H9 (cell line): ENCODE data around the gene TAOK1. TPM values are rescaled to one million over a fixed set of nuclear protein-coding genes. Genes with fewer than 3 reads are reported as not detected.
A peak's percentile ranks its signal among the peaks of the same experiment; 100 is the strongest.

ENCODE experiments used
- DNase-seq: peaks from one replicate; pipeline ENCODE4 v3.0.0-alpha.2; 2017
- H2AFZ ChIP-seq: one replicate; pipeline ENCODE4 v1.6.1; 2013; ENCODE audit warnings: mild to moderate bottlenecking, low read length, control low read depth, moderate library complexity
- H2AK5ac ChIP-seq: 2 replicates; pipeline ENCODE4 v1.6.1; 2013; ENCODE audit warnings: low read length, control low read depth, mixed read lengths; ENCODE audit not compliant: insufficient read length
- H2BK120ac ChIP-seq: one replicate; pipeline ENCODE4 v1.6.1; 2013; ENCODE audit warnings: low read depth, mild to moderate bottlenecking, low read length, control low read depth, inconsistent platforms; ENCODE audit not compliant: poor library complexity, severe bottlenecking
- H2BK12ac ChIP-seq: 2 replicates; pipeline ENCODE4 v1.6.1; 2013; ENCODE audit warnings: low read length, control low read depth, mixed read lengths, low read depth; ENCODE audit not compliant: insufficient read length
- H2BK15ac ChIP-seq: 2 replicates; pipeline ENCODE4 v1.6.1; 2013; ENCODE audit warnings: low read depth, low read length, control low read depth
- H2BK20ac ChIP-seq: one replicate; pipeline ENCODE4 v1.6.1; 2013; ENCODE audit warnings: low read depth, mild to moderate bottlenecking, low read length, control low read depth, inconsistent platforms; ENCODE audit not compliant: poor library complexity, severe bottlenecking
- H2BK5ac ChIP-seq: 2 replicates; pipeline ENCODE4 v1.6.1; 2013; ENCODE audit warnings: low read length, control low read depth, mixed read lengths; ENCODE audit not compliant: insufficient read length
- H3K14ac ChIP-seq: 2 replicates; pipeline ENCODE4 v1.6.1; 2013; ENCODE audit warnings: low read length, control low read depth; ENCODE audit not compliant: insufficient read depth
- H3K18ac ChIP-seq: 2 replicates; pipeline ENCODE4 v1.6.1; 2013; ENCODE audit warnings: low read depth, mild to moderate bottlenecking, mixed read lengths, low read length, control low read depth; ENCODE audit not compliant: insufficient read length
- H3K23ac ChIP-seq: 2 replicates; pipeline ENCODE4 v1.6.1; 2013; ENCODE audit warnings: low read length, control low read depth, mixed read lengths, low read depth; ENCODE audit not compliant: insufficient read length
- H3K23me2 ChIP-seq: 2 replicates; pipeline ENCODE4 v1.6.1; 2013; ENCODE audit warnings: low read depth, mild to moderate bottlenecking, mixed read lengths, low read length, control low read depth; ENCODE audit not compliant: insufficient read length, poor library complexity, severe bottlenecking
- H3K27ac ChIP-seq: 2 replicates; pipeline ENCODE4 v1.5.1; 2013; ENCODE audit warnings: low read length, control low read depth, mixed read lengths, low read depth; ENCODE audit not compliant: insufficient read length
- H3K27me3 ChIP-seq: 2 replicates; pipeline ENCODE4 v1.6.1; 2013; ENCODE audit warnings: low read length, control low read depth, inconsistent platforms; ENCODE audit not compliant: insufficient read depth
- H3K4ac ChIP-seq: 2 replicates; pipeline ENCODE4 v1.6.1; 2013; ENCODE audit warnings: low read depth, mild to moderate bottlenecking, control low read depth, inconsistent platforms, low read length, moderate library complexity
- H3K4me1 ChIP-seq: 2 replicates; pipeline ENCODE4 v1.6.1; 2013; ENCODE audit warnings: low read length, control low read depth, inconsistent platforms; ENCODE audit not compliant: insufficient read depth
- H3K4me2 ChIP-seq: 2 replicates; pipeline ENCODE4 v1.6.1; 2013; ENCODE audit warnings: low read length, control low read depth, mixed read lengths; ENCODE audit not compliant: insufficient read length, insufficient read depth
- H3K56ac ChIP-seq: 2 replicates; pipeline ENCODE4 v1.6.1; 2013; ENCODE audit warnings: low read depth, mild to moderate bottlenecking, mixed read lengths, low read length, control low read depth; ENCODE audit not compliant: insufficient read length
- H3K79me1 ChIP-seq: 2 replicates; pipeline ENCODE4 v1.6.1; 2013; ENCODE audit warnings: low read depth, mild to moderate bottlenecking, moderate library complexity, low read length, control low read depth, inconsistent platforms; ENCODE audit not compliant: insufficient read depth, poor library complexity, severe bottlenecking
- H3K79me2 ChIP-seq: 2 replicates; pipeline ENCODE4 v1.6.1; 2013; ENCODE audit warnings: low read length, control low read depth, inconsistent platforms; ENCODE audit not compliant: insufficient read depth
- H3K9ac ChIP-seq: 2 replicates; pipeline ENCODE4 v1.6.1; 2013; ENCODE audit warnings: low read length, control low read depth, mixed read lengths; ENCODE audit not compliant: insufficient read length; ENCODE audit errors: extremely low read depth
- H3K9me3 ChIP-seq: one replicate; pipeline ENCODE4 v1.6.1; 2013; ENCODE audit warnings: low read depth, low read length, inconsistent platforms; ENCODE audit not compliant: control insufficient read depth
- H3T11ph ChIP-seq: one replicate; pipeline ENCODE4 v1.6.1; 2013; ENCODE audit warnings: mild to moderate bottlenecking, low read length, control low read depth, inconsistent platforms
- H4K20me1 ChIP-seq: one replicate; pipeline ENCODE4 v1.6.1; 2013; ENCODE audit not compliant: control insufficient read depth, insufficient read length, insufficient read depth
- H4K5ac ChIP-seq: 2 replicates; pipeline ENCODE4 v1.6.1; 2013; ENCODE audit warnings: low read depth, mild to moderate bottlenecking, mixed read lengths, low read length, control low read depth; ENCODE audit not compliant: insufficient read length
- H4K8ac ChIP-seq: replicated peaks from 2 replicates; pipeline ENCODE4 v1.6.1; 2013; ENCODE audit warnings: low read length, control low read depth, mixed read lengths, low read depth; ENCODE audit not compliant: insufficient read length
- H4K91ac ChIP-seq: 2 replicates; pipeline ENCODE4 v1.6.1; 2013; ENCODE audit warnings: low read depth, mild to moderate bottlenecking, moderate library complexity, mixed read lengths, low read length, control low read depth; ENCODE audit not compliant: insufficient read length
- H3K27ac Mint-ChIP-seq, 3 experiments: 2 replicates in 2 of 3; 3 replicates in 1 of 3; pipeline ENCODE4 v1.8.0; 2020 to 2021; ENCODE audit warnings: mixed read lengths in 3 of 3, mild to moderate bottlenecking in 1 of 3, moderate library complexity in 1 of 3
- H3K27me3 Mint-ChIP-seq: 2 replicates; pipeline ENCODE4 v1.8.0; 2021; ENCODE audit warnings: low read depth, mild to moderate bottlenecking, moderate library complexity, mixed read lengths
- H3K36me3 Mint-ChIP-seq, 3 experiments: 2 replicates in 2 of 3; 3 replicates in 1 of 3; pipeline ENCODE4 v1.8.0; 2020 to 2021; ENCODE audit warnings: low read depth in 3 of 3, mixed read lengths in 3 of 3; ENCODE audit not compliant: insufficient read depth in 1 of 3
- H3K4me1 Mint-ChIP-seq, 2 experiments: 2 replicates each; pipeline ENCODE4 v1.8.0; 2020; ENCODE audit warnings: mixed read lengths in 2 of 2
- H3K4me3 Mint-ChIP-seq, 2 experiments: 2 replicates in 1 of 2; 3 replicates in 1 of 2; pipeline ENCODE4 v1.8.0; 2020 to 2021; ENCODE audit warnings: mild to moderate bottlenecking in 2 of 2, mixed read lengths in 2 of 2, moderate library complexity in 1 of 2
- H3K9me3 Mint-ChIP-seq, 2 experiments: 2 replicates in 1 of 2; 3 replicates in 1 of 2; pipeline ENCODE4 v1.8.0; 2020; ENCODE audit warnings: mild to moderate bottlenecking in 2 of 2, mixed read lengths in 2 of 2, moderate library complexity in 1 of 2
- WGBS: extraction: QIAGEN DNeasy Blood & Tissue Kit; methylation state at CpG from one replicate; pipeline ENCODE4 v1.1.7; 2013; ENCODE audit warnings: missing lambda C conversion rate, low lambda C conversion rate, mixed read lengths; ENCODE audit not compliant: insufficient read length; ENCODE audit errors: extremely low coverage; 5-methylcytosine and 5-hydroxymethylcytosine counted together
- total RNA-seq: library from RNA; stranded (reverse); gene quantifications from 2 replicates; pipeline ENCODE4 v1.2.1, GENCODE V29; 2021
- TF ChIP-seq, protein P1 (sequence below): fragments of 200-600 bp; sonication (generic); conservative IDR thresholded peaks from 3 replicates; pipeline ENCODE4 v1.8.0; 2021; ENCODE audit warnings: antibody characterized with exemption, mild to moderate bottlenecking

The TAOK1 gene
- total RNA-seq, 1 experiment from 2014 or later = 93.0 TPM

GRCh38 chr17:29566473-29567303, 176.5 kb downstream of the TAOK1 start, which contains the start of gene ABHD15:
Gene ABHD15, minus strand, starts transcription at chr17:29567037. Its CDS starts 71 bp downstream, at chr17:29566966.
- WGBS = no CpG with 5 or more reads among the region's 94 CpGs

More at GRCh38 chr17:29566473-29567303, 176.5 kb downstream of the TAOK1 start, which contains the start of gene ABHD15:
- Histone ChIP-seq H3K79me2 (no peaks in the 10 kb centered on the region), H2BK15ac (no peak within 1 kb of the TSS; the same call in 1 of the 2 replicates), H2BK5ac (no peak within 1 kb of the TSS), H2AFZ (no peak within 1 kb of the TSS), H3K79me1 (no peaks in the 10 kb centered on the region), H3K4me2 (peak within 1 kb of the TSS; percentile 77), H3K9ac (no peak within 1 kb of the TSS), H3K23me2 (peaks cover 21% of the 10 kb centered on the region), H3K23ac (no peak within 1 kb of the TSS), H2AK5ac (no peak within 1 kb of the TSS), H3T11ph (no peak within 1 kb of the TSS), H3K27ac (no peak within 1 kb of the TSS), H2BK120ac (no peak within 1 kb of the TSS), H3K4ac (no peak within 1 kb of the TSS), H2BK20ac (no peak within 1 kb of the TSS), H4K20me1 (no peaks in the 10 kb centered on the region), H3K27me3 (peaks cover 8% of the 10 kb centered on the region; the same call in 1 of the 2 replicates), H4K5ac (no peak within 1 kb of the TSS), H2BK12ac (no peak within 1 kb of the TSS), H3K14ac (no peak within 1 kb of the TSS), H3K56ac (no peak within 1 kb of the TSS), H4K8ac (no peak within 1 kb of the TSS), H3K4me1 (no peaks in the 10 kb centered on the region), H3K9me3 (no peaks in the 10 kb centered on the region), H3K18ac (no peak within 1 kb of the TSS), H4K91ac (no peak within 1 kb of the TSS)
- H3K4me3 Mint-ChIP-seq = peak within 1 kb of the TSS; percentile 81 to 90
- H3K36me3 Mint-ChIP-seq = peaks cover 0 to 7% (median 5%) of the 10 kb centered on the region in 3 experiments; a peak in 5 of 7 replicates
- peaks cover 13 to 16% of the 10 kb centered on the region in 2 experiments for H3K4me1 Mint-ChIP-seq
- DNase-seq = peak; percentile 65
- no peaks in the 10 kb centered on the region; a peak in 1 of 5 replicates for H3K9me3 Mint-ChIP-seq
- peaks cover 52% of the 10 kb centered on the region for H3K27me3 Mint-ChIP-seq
- no peak within 1 kb of the TSS for H3K27ac Mint-ChIP-seq
- TF ChIP-seq, protein P1, sequence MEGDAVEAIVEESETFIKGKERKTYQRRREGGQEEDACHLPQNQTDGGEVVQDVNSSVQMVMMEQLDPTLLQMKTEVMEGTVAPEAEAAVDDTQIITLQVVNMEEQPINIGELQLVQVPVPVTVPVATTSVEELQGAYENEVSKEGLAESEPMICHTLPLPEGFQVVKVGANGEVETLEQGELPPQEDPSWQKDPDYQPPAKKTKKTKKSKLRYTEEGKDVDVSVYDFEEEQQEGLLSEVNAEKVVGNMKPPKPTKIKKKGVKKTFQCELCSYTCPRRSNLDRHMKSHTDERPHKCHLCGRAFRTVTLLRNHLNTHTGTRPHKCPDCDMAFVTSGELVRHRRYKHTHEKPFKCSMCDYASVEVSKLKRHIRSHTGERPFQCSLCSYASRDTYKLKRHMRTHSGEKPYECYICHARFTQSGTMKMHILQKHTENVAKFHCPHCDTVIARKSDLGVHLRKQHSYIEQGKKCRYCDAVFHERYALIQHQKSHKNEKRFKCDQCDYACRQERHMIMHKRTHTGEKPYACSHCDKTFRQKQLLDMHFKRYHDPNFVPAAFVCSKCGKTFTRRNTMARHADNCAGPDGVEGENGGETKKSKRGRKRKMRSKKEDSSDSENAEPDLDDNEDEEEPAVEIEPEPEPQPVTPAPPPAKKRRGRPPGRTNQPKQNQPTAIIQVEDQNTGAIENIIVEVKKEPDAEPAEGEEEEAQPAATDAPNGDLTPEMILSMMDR = no peak
